GM12875 (cell line): Measurements from ENCODE around the gene TMPRSS9.
"Not testable (repeated sequence)": the region's sequence is repeated elsewhere in the genome, so short reads cannot be mapped to it uniquely, and the experiment has no call there.

Experiments
- H3K4me3 ChIP-seq: one replicate; pipeline ENCODE4 v1.5.1; 2011; ENCODE audit warnings: low read depth, low read length, control low read depth
- TF ChIP-seq, protein P1 (sequence below): IDR thresholded peaks from 2 replicates; pipeline ENCODE4 v1.5.1; 2011; ENCODE audit warnings: low read depth, mild to moderate bottlenecking, control low read depth, inconsistent platforms, low read length, moderate library complexity, borderline replicate concordance; ENCODE audit not compliant: insufficient read depth

The TMPRSS9 gene

GRCh38 chr19:2389594-2389993 is 29.5 kb downstream of the TMPRSS9 start:
- H3K4me3 ChIP-seq: no peak overlapping the region
- TF ChIP-seq, protein P1, sequence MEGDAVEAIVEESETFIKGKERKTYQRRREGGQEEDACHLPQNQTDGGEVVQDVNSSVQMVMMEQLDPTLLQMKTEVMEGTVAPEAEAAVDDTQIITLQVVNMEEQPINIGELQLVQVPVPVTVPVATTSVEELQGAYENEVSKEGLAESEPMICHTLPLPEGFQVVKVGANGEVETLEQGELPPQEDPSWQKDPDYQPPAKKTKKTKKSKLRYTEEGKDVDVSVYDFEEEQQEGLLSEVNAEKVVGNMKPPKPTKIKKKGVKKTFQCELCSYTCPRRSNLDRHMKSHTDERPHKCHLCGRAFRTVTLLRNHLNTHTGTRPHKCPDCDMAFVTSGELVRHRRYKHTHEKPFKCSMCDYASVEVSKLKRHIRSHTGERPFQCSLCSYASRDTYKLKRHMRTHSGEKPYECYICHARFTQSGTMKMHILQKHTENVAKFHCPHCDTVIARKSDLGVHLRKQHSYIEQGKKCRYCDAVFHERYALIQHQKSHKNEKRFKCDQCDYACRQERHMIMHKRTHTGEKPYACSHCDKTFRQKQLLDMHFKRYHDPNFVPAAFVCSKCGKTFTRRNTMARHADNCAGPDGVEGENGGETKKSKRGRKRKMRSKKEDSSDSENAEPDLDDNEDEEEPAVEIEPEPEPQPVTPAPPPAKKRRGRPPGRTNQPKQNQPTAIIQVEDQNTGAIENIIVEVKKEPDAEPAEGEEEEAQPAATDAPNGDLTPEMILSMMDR: no peak

GRCh38 chr19:2391118-2391725 is 31.2 kb downstream of the TMPRSS9 start:
- no peak overlapping the region for H3K4me3 ChIP-seq
- TF ChIP-seq, protein P1: peak; percentile 61

DNA sequence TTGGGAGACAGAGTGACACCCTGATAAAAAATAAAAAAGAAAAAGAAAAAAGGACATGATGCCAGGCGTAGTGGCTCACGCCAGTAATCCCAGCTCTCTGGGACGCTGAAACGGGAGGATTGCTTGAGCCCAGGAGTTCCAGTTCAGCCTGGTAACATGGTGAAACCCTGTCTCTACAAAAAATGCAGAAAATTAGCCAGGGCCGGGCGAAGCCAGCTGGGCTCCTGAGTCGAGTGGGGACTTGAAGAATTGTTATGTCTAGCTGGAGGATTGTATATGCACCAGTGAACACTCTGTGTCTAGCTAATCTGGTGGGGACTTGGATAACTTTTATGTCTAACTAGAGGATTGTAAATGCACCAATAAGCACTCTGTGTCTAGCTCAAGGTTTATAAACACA is 32.3 kb downstream of the TMPRSS9 start:
- H3K4me3 ChIP-seq: no peak overlapping the region
- TF ChIP-seq, protein P1: no peak

- not testable (repeated sequence) for H3K4me3 ChIP-seq
These were observed 32.8 kb downstream of the TMPRSS9 start for GRCh38 chr19:2392899-2393298.

DNA sequence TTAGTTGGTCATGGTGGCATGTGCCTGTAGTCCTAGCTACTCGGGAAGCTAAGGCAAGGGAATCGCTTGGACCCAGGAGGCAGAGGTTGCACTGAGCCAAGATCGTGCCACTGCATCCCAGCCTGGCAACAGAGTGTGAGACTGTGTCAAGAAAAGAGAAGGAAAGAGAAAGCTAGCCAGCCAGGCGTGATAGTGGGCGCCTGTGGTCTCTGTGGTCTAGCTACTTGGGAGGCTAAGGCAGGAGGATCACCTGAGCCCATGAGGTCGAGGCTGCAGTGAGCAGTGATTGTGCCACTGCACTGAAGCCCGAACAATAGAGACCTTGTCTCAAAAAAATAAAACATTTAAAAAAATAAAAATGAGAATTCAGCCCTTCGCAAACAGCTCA is 34.0 kb downstream of the TMPRSS9 start:
- no peak overlapping the region for H3K4me3 ChIP-seq

GRCh38 chr19:2394442-2395292 is 34.6 kb downstream of the TMPRSS9 start:
- TF ChIP-seq, protein P1: no peak
- no peak overlapping the region for H3K4me3 ChIP-seq

More for the DNA sequence above, 34.0 kb downstream of the TMPRSS9 start:
- TF ChIP-seq, protein P1: no peak

GRCh38 chr19:2395293-2395829 is 35.3 kb downstream of the TMPRSS9 start:
- H3K4me3 ChIP-seq: not testable (repeated sequence)

- H3K4me3 ChIP-seq: not testable (repeated sequence)
These were observed 37.1 kb downstream of the TMPRSS9 start for GRCh38 chr19:2397173-2397572.
